ENCODE measurements around the gene THAP10. TPM values are rescaled to one million over a fixed set of nuclear protein-coding genes. Genes with fewer than 3 reads are reported as not detected.

The THAP10 gene
- total RNA-seq, 1 donor from 2014 or later: 2.7 TPM

DNA sequence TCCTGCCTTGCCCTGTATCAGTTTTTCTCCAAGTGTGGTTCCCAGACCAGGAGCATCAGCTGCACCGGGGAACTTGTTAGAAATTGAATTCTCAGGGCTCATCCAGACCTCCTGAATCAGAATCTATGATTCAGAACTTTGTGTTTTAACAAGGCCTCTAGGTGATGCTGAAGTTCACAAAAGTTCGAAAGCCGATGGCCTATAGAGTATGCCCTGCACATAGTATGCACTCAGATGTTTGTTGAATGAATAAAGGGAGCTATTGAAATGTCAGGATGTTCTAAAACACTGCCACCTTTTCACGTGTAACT lies 37.6 kb downstream of the THAP10 start:
- intact Hi-C loops (cut with DNase I): no loop called here
- H3K4me1 ChIP-seq: peaks cover 29% of the 10 kb centered on the region
- no peaks in the 10 kb centered on the region for H3K27me3 ChIP-seq
- H3K36me3 ChIP-seq: peaks cover 0 to 5% of the 10 kb centered on the region in 2 donors
- H3K9me3 ChIP-seq: no peaks in the 10 kb centered on the region
- TF ChIP-seq CTCF (IDR thresholded peaks at IDR 0.05): no peak
- H3K4me3 ChIP-seq: peak overlapping the region; percentile 60 to 95
- no peak for DNase-seq (ENCODE audit: extremely low spot score in 2 of 2)
- H3K27ac ChIP-seq: peak overlapping the region; percentile 92

- intact Hi-C loops (cut with DNase I): no loop called here
These were observed 38.1 kb downstream of the THAP10 start, which contains the start of gene LARP6 for GRCh38 chr15:70853973-70854665. TSS of gene LARP6 (minus strand) at chr15:70854157. CDS start at chr15:70854088, 69 bp downstream.

DNA sequence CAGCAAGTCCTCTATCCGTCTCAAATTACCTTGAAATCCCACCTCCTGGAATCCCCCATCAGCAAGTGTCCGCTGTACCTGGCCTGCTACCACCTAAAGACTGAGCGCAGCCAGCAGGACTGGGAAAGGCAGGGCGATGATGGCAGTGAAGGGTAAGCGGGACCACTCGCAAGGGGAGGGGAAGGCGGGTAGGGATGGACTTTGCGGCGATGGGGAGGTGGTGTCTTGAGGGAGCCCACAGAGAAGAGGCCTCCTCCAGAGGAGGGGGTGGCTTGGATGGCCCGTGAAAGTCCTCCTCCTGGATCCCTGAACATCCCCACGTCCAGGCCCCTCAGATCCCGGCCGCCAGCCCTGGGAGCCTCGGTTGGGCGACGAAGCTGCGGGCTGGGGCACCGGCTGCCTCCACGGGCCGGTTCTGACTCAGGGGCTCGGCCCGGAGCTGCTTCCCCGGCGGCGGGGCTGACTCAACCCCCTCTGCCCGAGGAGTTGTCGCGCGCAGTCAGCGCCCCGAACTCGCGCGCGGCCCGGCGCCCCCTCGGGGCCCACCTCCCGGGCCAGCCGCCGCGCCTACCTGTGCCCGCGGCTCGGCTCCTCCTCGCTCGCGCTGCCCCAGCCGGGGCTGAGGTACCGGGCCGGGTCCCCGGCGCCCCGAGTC lies 38.8 kb downstream of the THAP10 start:
- Histone ChIP-seq H3K9me3 (no peaks in the 10 kb centered on the region), H3K4me3 (peak overlapping the region; percentile 60 to 95), H3K36me3 (peaks cover 0 to 5% of the 10 kb centered on the region in 2 donors), H3K27ac (peak overlapping the region; percentile 92), H3K4me1 (peaks cover 29% of the 10 kb centered on the region), H3K27me3 (no peaks in the 10 kb centered on the region)
- TF ChIP-seq POLR2AphosphoS5 (IDR thresholded peaks at IDR 0.05; ENCODE audit: insufficient read depth in 1 of 2, low read depth in 1 of 2): peak in 1 of 2 donors; percentile 63
- no peak for TF ChIP-seq CTCF (IDR thresholded peaks at IDR 0.05)
- no peak for DNase-seq (ENCODE audit: extremely low spot score in 2 of 2)
- intact Hi-C loops (cut with DNase I): no loop called here

More at GRCh38 chr15:70853973-70854665, 38.1 kb downstream of the THAP10 start, which contains the start of gene LARP6:
- H3K36me3 ChIP-seq: peaks cover 0 to 5% of the 10 kb centered on the region in 2 donors
- no peak for DNase-seq (ENCODE audit: extremely low spot score in 2 of 2)
- peak within 1 kb of the TSS; percentile 92 for H3K27ac ChIP-seq
- TF ChIP-seq CTCF (IDR thresholded peaks at IDR 0.05): no peak
- peak in 1 of 2 donors; percentile 85 for TF ChIP-seq POLR2AphosphoS5 (IDR thresholded peaks at IDR 0.05; ENCODE audit: insufficient read depth in 1 of 2, low read depth in 1 of 2)
- peak in 1 of 2 donors; percentile 55 for TF ChIP-seq POLR2A (IDR thresholded peaks at IDR 0.05)
- peaks cover 29% of the 10 kb centered on the region for H3K4me1 ChIP-seq
- no peaks in the 10 kb centered on the region for H3K27me3 ChIP-seq
- H3K9me3 ChIP-seq: no peaks in the 10 kb centered on the region
- H3K4me3 ChIP-seq: peak within 1 kb of the TSS; percentile 60 to 95

- no peaks in the 10 kb centered on the region for H3K9me3 ChIP-seq
- H3K4me3 ChIP-seq: peak overlapping the region; percentile 60 to 95
- TF ChIP-seq CTCF (IDR thresholded peaks at IDR 0.05) (no peak), POLR2AphosphoS5 (IDR thresholded peaks at IDR 0.05; ENCODE audit: insufficient read depth in 1 of 2, low read depth in 1 of 2) (no peak), POLR2A (IDR thresholded peaks at IDR 0.05) (no peak)
- H3K36me3 ChIP-seq: peaks cover 0 to 5% of the 10 kb centered on the region in 2 donors
- intact Hi-C loops (cut with DNase I): no loop called here
- H3K4me1 ChIP-seq: peaks cover 29% of the 10 kb centered on the region
- H3K27ac ChIP-seq: peak overlapping the region; percentile 92
- H3K27me3 ChIP-seq: no peaks in the 10 kb centered on the region
- DNase-seq (ENCODE audit: extremely low spot score in 2 of 2): no peak
These were observed 39.5 kb downstream of the THAP10 start for GRCh38 chr15:70852501-70853317.
